ENCODE measurements around the gene ARID5B. TPM values are rescaled to one million over a fixed set of nuclear protein-coding genes. Genes with fewer than 3 reads are reported as not detected.

Gene ARID5B
- total and polyA plus RNA-seq, 2 of the 4 experiments (the other 2 are of a cell fraction), result 41.0 to 125 TPM

DNA sequence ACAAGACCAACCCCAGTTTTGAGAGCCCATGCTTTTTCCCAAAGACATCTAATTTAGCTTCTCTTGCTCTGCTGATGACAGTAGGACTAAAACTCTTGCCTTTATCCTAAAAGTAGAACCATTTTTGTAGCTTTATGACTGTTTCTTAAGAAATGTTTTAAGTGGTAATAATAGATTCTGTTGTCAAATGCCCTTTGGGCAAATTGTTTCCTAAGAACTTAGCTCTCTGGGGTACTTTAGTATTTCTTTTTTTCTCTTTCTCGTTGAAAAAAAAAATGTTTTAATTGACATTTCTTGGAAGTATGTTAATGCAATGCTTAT is 157.4 kb downstream of the ARID5B start:
- Histone ChIP-seq H3K4me2 (ENCODE audit: low read depth, low read length) (peak overlapping the region; percentile 74), H4K8ac (ENCODE audit: low read depth in 2 of 2, low read length in 2 of 2) (no peak overlapping the region), H3K9me1 (ENCODE audit: insufficient read depth, low read length) (peaks cover 16% of the 10 kb centered on the region), H3K27me3 (ENCODE audit: control insufficient read depth, insufficient read depth, low read length) (no peaks in the 10 kb centered on the region), H3K4me3 (ENCODE audit: insufficient read depth, low read depth, low read length) (no peak overlapping the region), H2BK120ac (ENCODE audit: low read depth, low read length) (no peak overlapping the region), H3K9ac (ENCODE audit: low read depth, low read length) (no peak overlapping the region), H2AK5ac (ENCODE audit: low read depth, low read length) (no peak overlapping the region), H3K4ac (ENCODE audit: low read depth, low read length) (no peak overlapping the region), H3K9me3 (ENCODE audit: control insufficient read depth, insufficient read depth, low read length) (no peaks in the 10 kb centered on the region), H3K4me1 (ENCODE audit: control insufficient read depth, insufficient read depth, low read length) (peaks cover 24% of the 10 kb centered on the region), H3K56ac (ENCODE audit: extremely low read depth, insufficient read depth, low read length) (no peak overlapping the region), H2BK5ac (ENCODE audit: low read depth, low read length, poor library complexity, severe bottlenecking) (peak overlapping the region; percentile 58), H2AK9ac (replicated peaks; ENCODE audit: low read depth, low read length, poor library complexity) (no peak overlapping the region), H4K20me1 (ENCODE audit: insufficient read depth, low read length) (peaks cover 81% of the 10 kb centered on the region), H3K23ac (ENCODE audit: low read depth, low read length) (0 out of 2 replicates have a peak overlapping the region, but pooled peaks have one; percentile 53), H4K5ac (ENCODE audit: low read depth, low read length) (no peak overlapping the region), H4K91ac (ENCODE audit: insufficient read depth, low read depth, low read length) (no peak overlapping the region), H2BK20ac (ENCODE audit: low read depth, low read length) (no peak overlapping the region), H2AFZ (replicated peaks; ENCODE audit: low read length, poor library complexity) (no peak overlapping the region), H3K14ac (replicated peaks; ENCODE audit: low read depth, low read length) (no peak overlapping the region), H3K18ac (ENCODE audit: low read depth, low read length) (no peak overlapping the region), H3K27ac (ENCODE audit: insufficient read depth, low read length) (peak overlapping the region; percentile 53; the same call in 1 of the 2 replicates), H3K36me3 (ENCODE audit: control insufficient read depth, insufficient read depth, low read length) (peaks cover 82% of the 10 kb centered on the region), H3K79me1 (ENCODE audit: low read depth in 1 of 2, low read length in 2 of 2) (peaks cover 9 to 79% of the 10 kb centered on the region in 2 experiments), H2BK15ac (ENCODE audit: low read depth, low read length) (no peak overlapping the region)
- ChIA-PET CTCF (no interaction called here), POLR2A (ENCODE audit: unreplicated experiment) (interaction anchor here (1.3 kb wide), 1 partner anchor 10 kb away, joined by 3 read pairs; no protein-coding TSS in a partner anchor)
- intact Hi-C loops (cut with micrococcal nuclease) (loop anchor here (10.0 kb wide), 2 partner anchors 304 to 1244 kb away; no protein-coding TSS in a partner anchor), in situ Hi-C loops (cut with MboI; ENCODE audit: low sequenced_read_pairs) (no loop called here), dilution Hi-C loops (cut with HindIII; ENCODE audit: low sequenced_read_pairs, unreplicated experiment) (no loop called here)
- ATAC-seq (ENCODE audit: low read depth) (no peak), DNase-seq (no peak)
- TF ChIP-seq SMC3 (IDR thresholded peaks at IDR 0.05; ENCODE audit: low read depth, low read length), result no peak
- TF ChIP-seq MXI1 (IDR thresholded peaks at IDR 0.05; ENCODE audit: borderline replicate concordance, low read depth, low read length), result no peak
- no peak for TF ChIP-seq MAFK (IDR thresholded peaks at IDR 0.05; ENCODE audit: low read depth, low read length)
- TF ChIP-seq MAZ (IDR thresholded peaks at IDR 0.05; ENCODE audit: borderline replicate concordance, low read depth, low read length), result no peak
- BruUV-seq (replicated peaks), result no TSS peak
- no CpG with 5 or more reads among the region's 1 CpG for WGBS, 2 experiments (ENCODE audit: extremely low coverage in 2 of 2, insufficient read length in 1 of 2)
